Sigmoid colon (tissue), 7 donors: ENCODE measurements around the gene TP73. TPM values are rescaled to one million over a fixed set of nuclear protein-coding genes. Genes with fewer than 3 reads are reported as not detected.

Source experiments
- DNase-seq: peaks from one replicate; pipeline ENCODE4 v3.0.0-alpha.2; 2019
- H3K27ac ChIP-seq, 4 donors: fragments of 200-600 bp; sonication (generic); one replicate each; pipeline ENCODE4 v1.5.1; 2016 to 2019; ENCODE audit warnings: mild to moderate bottlenecking in 1 of 4
- H3K27me3 ChIP-seq, 3 donors: fragments of 200-600 bp; sonication (generic); one replicate each; pipeline ENCODE4 v1.5.1; 2019; ENCODE audit warnings: mild to moderate bottlenecking in 1 of 3
- H3K36me3 ChIP-seq, 4 donors: fragments of 200-600 bp; sonication (generic); one replicate each; pipeline ENCODE4 v1.5.1; 2016 to 2019
- H3K4me1 ChIP-seq, 4 donors: fragments of 200-600 bp; sonication (generic); one replicate each; pipeline ENCODE4 v1.5.1; 2017 to 2019
- H3K4me3 ChIP-seq, 4 donors: fragments of 200-600 bp; sonication (generic); one replicate each; pipeline ENCODE4 v1.5.1; 2017 to 2019; ENCODE audit warnings: mild to moderate bottlenecking in 2 of 4, moderate library complexity in 1 of 4
- H3K9me3 ChIP-seq, 4 donors: fragments of 200-600 bp in 3 of 4; sonication (generic) in 3 of 4; one replicate each; pipeline versions ENCODE4 v1.5.1 to v1.6.1; 2013 to 2019
- CTCF ChIP-seq, 4 experiments: fragments of 450-650 bp in 3 of 4; fragments of 200-600 bp in 1 of 4; IDR thresholded peaks; one replicate each; pipeline ENCODE4 v1.5.1; 2016 to 2019; ENCODE audit warnings: antibody characterized with exemption in 4 of 4, mild to moderate bottlenecking in 3 of 4, moderate library complexity in 2 of 4
- EP300 ChIP-seq, 4 donors: sonication (generic); formaldehyde crosslinking; IDR thresholded peaks; one replicate each; pipeline ENCODE4 v1.6.1; 2017; ENCODE audit warnings: antibody characterized with exemption in 4 of 4
- POLR2A ChIP-seq, 2 donors: fragments of 450-650 bp; IDR thresholded peaks; one replicate each; pipeline ENCODE4 v1.6.1; 2016; ENCODE audit warnings: antibody characterized with exemption in 2 of 2, mild to moderate bottlenecking in 2 of 2, moderate library complexity in 2 of 2
- POLR2AphosphoS5 ChIP-seq, 4 donors: sonication (generic); formaldehyde crosslinking; IDR thresholded peaks; one replicate each; pipeline ENCODE4 v1.6.1; 2017; ENCODE audit warnings: antibody characterized with exemption in 4 of 4
- WGBS, 2 donors: extraction: QIAGEN DNeasy Blood & Tissue Kit; methylation state at CpG; one replicate each; pipeline ENCODE4 v1.1.7; 2013; 5-methylcytosine and 5-hydroxymethylcytosine counted together
- intact Hi-C: fragments of 100-400 bp; cut with DNase I; formaldehyde crosslinking; loops from one replicate; pipeline ENCODE4 v1.15.1; 2023
- polyA plus RNA-seq, 3 donors: library from polyadenylated mRNA; stranded (reverse); fragments of 200-250 nt; gene quantifications; one replicate each; pipeline ENCODE4 v1.2.3, GENCODE V29; 2013
- total RNA-seq, 4 donors: library from RNA; depleted of rRNA; stranded (reverse); fragments of >200 nt; gene quantifications; one replicate each; pipeline ENCODE4 v1.1.0, GENCODE V29; 2016
- donor health status: healthy with polysubstance abuse.
- donor health status: Bipolar disorder and iron deficiency.
- donor health status: healthy.

TP73 gene
- total and polyA plus RNA-seq, 7 donors = 0.22 to 0.69 TPM; not detected in 5

GRCh38 chr1:3642919-3643675 is 9.2 kb upstream of the TP73 start:
- Histone ChIP-seq H3K27ac (no peak overlapping the region), H3K9me3 (no peaks in the 10 kb centered on the region), H3K4me1 (no peaks in the 10 kb centered on the region), H3K4me3 (no peak overlapping the region), H3K36me3 (peaks cover 0 to 68% (median 12%) of the 10 kb centered on the region in 4 donors), H3K27me3 (no peaks in the 10 kb centered on the region)
- TF ChIP-seq CTCF (IDR thresholded peaks at IDR 0.05) (no peak), POLR2AphosphoS5 (IDR thresholded peaks at IDR 0.05) (no peak), EP300 (IDR thresholded peaks at IDR 0.05) (no peak), POLR2A (IDR thresholded peaks at IDR 0.05) (no peak)
- 94 to 95% methylated on average over 43 of the region's 43 CpGs for WGBS, 2 donors
- intact Hi-C loops = no loop called here
- DNase-seq = no peak

DNA sequence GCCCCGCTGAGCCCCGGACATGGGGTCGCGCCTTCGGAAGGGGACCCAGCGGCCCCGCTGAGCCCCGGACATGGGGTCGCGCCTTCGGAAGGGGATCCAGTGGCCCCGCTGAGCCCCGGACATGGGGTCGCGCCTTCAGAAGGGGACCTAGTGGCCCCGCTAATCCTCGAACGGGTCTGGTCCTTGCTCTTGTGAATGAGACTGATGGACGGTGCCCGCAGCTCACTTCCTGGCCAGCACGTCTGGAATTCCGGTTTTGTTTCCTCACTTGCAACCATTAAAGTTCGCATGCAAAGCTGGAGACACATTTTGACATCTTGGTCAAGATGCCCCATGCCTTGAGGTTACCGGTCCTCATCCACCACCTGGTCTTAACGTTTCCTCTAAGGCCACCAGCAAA is 8.0 kb upstream of the TP73 start:
- Histone ChIP-seq H3K27ac (no peak overlapping the region), H3K9me3 (no peaks in the 10 kb centered on the region), H3K36me3 (peaks cover 0 to 62% (median 7%) of the 10 kb centered on the region in 4 donors), H3K27me3 (no peaks in the 10 kb centered on the region), H3K4me3 (no peak overlapping the region), H3K4me1 (peaks cover 0 to 6% (median 5%) of the 10 kb centered on the region in 4 donors)
- intact Hi-C loops = no loop called here
- no peak for TF ChIP-seq CTCF (IDR thresholded peaks at IDR 0.05)
- TF ChIP-seq EP300 (IDR thresholded peaks at IDR 0.05) = no peak
- DNase-seq = no peak
- WGBS, 2 donors = 94 to 95% methylated on average over 20 to 24 of the region's 25 CpGs

- TF ChIP-seq EP300 (IDR thresholded peaks at IDR 0.05) (no peak), POLR2A (IDR thresholded peaks at IDR 0.05) (no peak)
- no peak for DNase-seq
- Histone ChIP-seq H3K27ac (no peak overlapping the region), H3K27me3 (no peaks in the 10 kb centered on the region), H3K4me3 (no peak overlapping the region), H3K36me3 (peaks cover 0 to 53% (median 7%) of the 10 kb centered on the region in 4 donors), H3K9me3 (no peaks in the 10 kb centered on the region), H3K4me1 (peaks cover 0 to 12% (median 11%) of the 10 kb centered on the region in 4 donors)
- intact Hi-C loops = no loop called here
- whole genome bisulfite sequencing, 2 donors = 97% methylated on average over 43 of the region's 43 CpGs
Measured at GRCh38 chr1:3645247-3645646, 7.1 kb upstream of the TP73 start.

DNA sequence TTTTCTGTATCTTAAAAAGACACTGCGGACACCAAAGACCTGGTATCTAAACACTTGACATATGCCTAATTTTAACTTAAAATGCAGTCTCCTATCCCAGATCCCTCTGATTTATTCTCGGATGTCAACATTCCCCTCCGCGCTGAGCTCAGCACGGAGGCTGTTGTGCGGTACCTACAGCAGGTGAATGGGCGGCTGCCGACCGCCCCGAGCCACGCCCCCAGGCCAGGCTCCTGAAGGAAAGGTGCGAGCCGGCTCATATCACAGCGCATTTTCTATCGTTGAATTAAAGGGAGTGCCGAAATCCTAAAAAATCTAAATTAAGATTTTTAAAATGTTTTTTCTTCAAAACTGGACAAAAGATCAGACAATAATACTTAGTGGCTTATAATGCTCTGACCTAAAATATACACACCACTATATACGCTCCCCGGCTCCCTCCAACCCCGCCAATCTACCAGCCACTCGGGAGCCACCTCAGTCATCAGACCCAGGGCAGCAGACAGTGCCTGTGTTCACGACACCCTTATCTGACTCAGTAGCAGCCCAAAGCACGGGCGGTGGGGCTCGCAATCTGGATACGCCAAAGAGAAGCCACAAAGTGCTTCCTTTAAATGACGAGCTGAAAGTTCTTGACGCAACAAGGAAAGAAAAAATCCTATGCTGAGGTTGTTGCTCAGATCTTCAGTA is 6.5 kb upstream of the TP73 start:
- peaks cover 4 to 6% (median 5%) of the 10 kb centered on the region in 3 donors for H3K27me3 ChIP-seq
- TF ChIP-seq POLR2AphosphoS5 (IDR thresholded peaks at IDR 0.05) = no peak
- TF ChIP-seq POLR2A (IDR thresholded peaks at IDR 0.05) = no peak
- H3K27ac ChIP-seq = no peak overlapping the region
- 96 to 97% methylated on average over 27 of the region's 27 CpGs for WGBS, 2 donors
- peaks cover 0 to 18% (median 16%) of the 10 kb centered on the region in 4 donors for H3K4me1 ChIP-seq
- intact Hi-C loops = no loop called here
- H3K9me3 ChIP-seq = no peaks in the 10 kb centered on the region
- DNase-seq = no peak
- no peak overlapping the region for H3K4me3 ChIP-seq
- H3K36me3 ChIP-seq = peaks cover 0 to 48% (median 7%) of the 10 kb centered on the region in 4 donors

GRCh38 chr1:3646596-3646995 is 5.7 kb upstream of the TP73 start:
- peaks cover 0 to 44% (median 7%) of the 10 kb centered on the region in 4 donors for H3K36me3 ChIP-seq
- intact Hi-C loops = no loop called here
- TF ChIP-seq CTCF (IDR thresholded peaks at IDR 0.05) (no peak), POLR2A (IDR thresholded peaks at IDR 0.05) (no peak), POLR2AphosphoS5 (IDR thresholded peaks at IDR 0.05) (no peak), EP300 (IDR thresholded peaks at IDR 0.05) (no peak)
- no peak overlapping the region for H3K4me3 ChIP-seq
- peaks cover 0 to 26% (median 24%) of the 10 kb centered on the region in 4 donors for H3K4me1 ChIP-seq
- 97% methylated on average over 20 of the region's 20 CpGs for WGBS, 2 donors
- no peak overlapping the region for H3K27ac ChIP-seq
- H3K9me3 ChIP-seq = no peaks in the 10 kb centered on the region
- no peak for DNase-seq
- H3K27me3 ChIP-seq = peaks cover 12 to 13% (median 13%) of the 10 kb centered on the region in 3 donors
